Osteoblast (primary cell): ENCODE results near the gene GRIN2A. TPM values are rescaled to one million over a fixed set of nuclear protein-coding genes. Genes with fewer than 3 reads are reported as not detected.

Experiments
- DNase-seq: peaks from one replicate; pipeline ENCODE4 v3.0.0; 2011; ENCODE audit warnings: low spot score, mixed read lengths; ENCODE audit not compliant: insufficient read length; ENCODE audit errors: missing footprints
- H2AFZ ChIP-seq: 2 replicates; pipeline ENCODE4 v1.6.0; 2011; ENCODE audit warnings: mild to moderate bottlenecking, low read length
- H3K27ac ChIP-seq: 2 replicates; pipeline ENCODE4 v1.5.1; 2011; ENCODE audit warnings: mild to moderate bottlenecking, low read depth, low read length, moderate library complexity
- H3K27me3 ChIP-seq: 2 replicates; pipeline ENCODE4 v1.6.0; 2012; ENCODE audit warnings: mild to moderate bottlenecking, control low read depth, inconsistent platforms, low read length, moderate library complexity; ENCODE audit not compliant: insufficient read depth
- H3K36me3 ChIP-seq: 2 replicates; pipeline ENCODE4 v1.5.1; 2011; ENCODE audit warnings: mild to moderate bottlenecking, low read length, control low read depth, moderate library complexity; ENCODE audit not compliant: insufficient read depth
- H3K4me1 ChIP-seq: 2 replicates; pipeline ENCODE4 v1.5.1; 2011; ENCODE audit warnings: mild to moderate bottlenecking, low read length, control low read depth, moderate library complexity; ENCODE audit not compliant: insufficient read depth
- H3K4me2 ChIP-seq: 2 replicates; pipeline ENCODE4 v1.6.0; 2011; ENCODE audit warnings: mild to moderate bottlenecking, low read length; ENCODE audit not compliant: insufficient read depth
- H3K4me3 ChIP-seq: fragments of 200-600 bp; sonication (generic); 3 replicates; pipeline ENCODE4 v1.5.1; 2012; ENCODE audit warnings: mild to moderate bottlenecking, low read length, inconsistent platforms; ENCODE audit not compliant: insufficient read depth
- H3K79me2 ChIP-seq: 2 replicates; pipeline ENCODE4 v1.6.0; 2012; ENCODE audit warnings: mild to moderate bottlenecking, low read length, control low read depth, inconsistent platforms; ENCODE audit not compliant: insufficient read depth
- H3K9me3 ChIP-seq: 2 replicates; pipeline ENCODE4 v1.5.1; 2011; ENCODE audit warnings: low read depth, low read length, control low read depth
- H4K20me1 ChIP-seq: 2 replicates; pipeline ENCODE4 v1.6.0; 2012; ENCODE audit warnings: mild to moderate bottlenecking, low read length, control low read depth; ENCODE audit not compliant: insufficient read depth
- CTCF ChIP-seq: IDR thresholded peaks from 2 replicates; pipeline ENCODE4 v1.5.1; 2011; ENCODE audit warnings: mild to moderate bottlenecking, low read depth, low read length, moderate library complexity; ENCODE audit errors: extremely low read depth
- total RNA-seq: library from RNA; depleted of rRNA; stranded (reverse); fragments of >200 nt; gene quantifications from 2 replicates; pipeline ENCODE4 v1.2.3, GENCODE V29; 2012

GRIN2A gene
- total RNA-seq, 1 donor, result 0.72 TPM

GRCh38 chr16:10138881-10139280 lies 43.3 kb downstream of the GRIN2A start:
- no peaks in the 10 kb centered on the region for H3K36me3 ChIP-seq
- no peak overlapping the region for H3K4me2 ChIP-seq
- no peak overlapping the region for H3K27ac ChIP-seq
- H3K4me1 ChIP-seq, result no peaks in the 10 kb centered on the region
- H3K79me2 ChIP-seq, result no peaks in the 10 kb centered on the region
- no peak overlapping the region for H2AFZ ChIP-seq
- no peaks in the 10 kb centered on the region for H3K9me3 ChIP-seq
- H3K27me3 ChIP-seq, result no peaks in the 10 kb centered on the region
- TF ChIP-seq CTCF, result no peak
- no peak for DNase-seq
- no peaks in the 10 kb centered on the region for H4K20me1 ChIP-seq
- no peak overlapping the region for H3K4me3 ChIP-seq

- no peaks in the 10 kb centered on the region for H3K4me1 ChIP-seq
- H2AFZ ChIP-seq, result no peak overlapping the region
- TF ChIP-seq CTCF, result no peak
- H3K36me3 ChIP-seq, result no peaks in the 10 kb centered on the region
- DNase-seq, result no peak
- H3K9me3 ChIP-seq, result no peaks in the 10 kb centered on the region
- H4K20me1 ChIP-seq, result no peaks in the 10 kb centered on the region
- no peaks in the 10 kb centered on the region for H3K27me3 ChIP-seq
- no peaks in the 10 kb centered on the region for H3K79me2 ChIP-seq
- H3K27ac ChIP-seq, result no peak overlapping the region
- no peak overlapping the region for H3K4me2 ChIP-seq
- H3K4me3 ChIP-seq, result no peak overlapping the region
Observed at GRCh38 chr16:10137341-10137740, 44.9 kb downstream of the GRIN2A start.

GRCh38 chr16:10136916-10137315 lies 45.3 kb downstream of the GRIN2A start:
- no peak for DNase-seq
- H3K27me3 ChIP-seq, result no peaks in the 10 kb centered on the region
- no peak overlapping the region for H3K4me2 ChIP-seq
- no peak overlapping the region for H3K27ac ChIP-seq
- no peaks in the 10 kb centered on the region for H3K79me2 ChIP-seq
- no peaks in the 10 kb centered on the region for H3K36me3 ChIP-seq
- no peaks in the 10 kb centered on the region for H4K20me1 ChIP-seq
- no peaks in the 10 kb centered on the region for H3K9me3 ChIP-seq
- H2AFZ ChIP-seq, result no peak overlapping the region
- TF ChIP-seq CTCF, result no peak
- H3K4me1 ChIP-seq, result no peaks in the 10 kb centered on the region
- H3K4me3 ChIP-seq, result no peak overlapping the region

DNA sequence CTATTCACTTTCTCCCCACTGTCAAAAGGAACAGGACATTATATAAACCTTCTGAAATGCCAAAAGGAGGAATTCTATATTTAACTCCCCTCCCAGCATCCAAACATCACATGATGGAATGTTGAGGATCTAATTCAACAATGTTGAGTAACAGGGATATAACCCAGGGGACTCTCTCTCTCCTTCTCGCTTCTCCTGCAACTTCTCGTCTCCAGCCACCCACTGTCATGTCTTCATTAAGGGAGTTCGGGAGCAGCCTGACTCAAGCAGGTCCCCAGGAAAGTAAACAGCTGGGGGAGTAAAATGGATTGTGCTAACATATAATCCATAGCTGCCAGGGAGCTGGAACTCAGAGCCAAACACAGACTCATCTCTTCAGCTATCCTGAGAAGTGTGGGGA lies 51.7 kb downstream of the GRIN2A start:
- no peak overlapping the region for H3K4me2 ChIP-seq
- H3K79me2 ChIP-seq, result no peaks in the 10 kb centered on the region
- no peak overlapping the region for H3K27ac ChIP-seq
- H4K20me1 ChIP-seq, result no peaks in the 10 kb centered on the region
- no peaks in the 10 kb centered on the region for H3K36me3 ChIP-seq
- TF ChIP-seq CTCF, result no peak
- H3K4me1 ChIP-seq, result no peaks in the 10 kb centered on the region
- H3K9me3 ChIP-seq, result no peaks in the 10 kb centered on the region
- no peaks in the 10 kb centered on the region for H3K27me3 ChIP-seq
- H3K4me3 ChIP-seq, result no peak overlapping the region
- DNase-seq, result no peak
- no peak overlapping the region for H2AFZ ChIP-seq
